SK-N-SH (cell line): Measurements from ENCODE around the gene ATE1. TPM values are rescaled to one million over a fixed set of nuclear protein-coding genes. Genes with fewer than 3 reads are reported as not detected.

Experiments used
- CTCF ChIA-PET: fragments of 300-600, 350-600 bp; formaldehyde crosslinking; extraction: SDS; loops from one replicate; lab custom pipeline; 2021; lab: Yijun Ruan, JAX
- POLR2A ChIA-PET: fragments of 350-600 bp; sonication (Branson Sonifier 250); formaldehyde crosslinking; extraction: SDS; loops from one replicate; lab custom pipeline; 2020; ENCODE audit warnings: antibody characterized with exemption, inconsistent platforms; lab: Yijun Ruan, JAX
- DNase-seq: peaks from one replicate; pipeline ENCODE4 v3.0.0; 2012
- H2AFZ ChIP-seq: fragments of 200-600 bp; sonication (generic); 2 replicates; pipeline ENCODE4 v1.8.1; 2016; ENCODE audit warnings: antibody characterized with exemption, mild to moderate bottlenecking, low read depth
- H3F3A ChIP-seq: fragments of 200-600 bp; sonication (generic); replicated peaks from 2 replicates; pipeline ENCODE3; 2016; ENCODE audit warnings: antibody characterized with exemption, mild to moderate bottlenecking; ENCODE audit not compliant: insufficient read depth
- H3K27ac ChIP-seq, 2 experiments: fragments of 200-500 bp in 1 of 2; fragments of 200-600 bp in 1 of 2; sonication (Bioruptor generic) in 1 of 2; sonication (generic), shearing (Covaris generic) in 1 of 2; 2 replicates each; pipeline versions ENCODE4 v1.5.1 to v1.6.1; 2014 to 2016; ENCODE audit warnings: low read depth in 2 of 2, inconsistent platforms in 1 of 2, low read length in 1 of 2, mild to moderate bottlenecking in 1 of 2, mixed read lengths in 1 of 2
- H3K27me3 ChIP-seq: fragments of 200-600 bp; sonication (generic), shearing (Covaris generic); 2 replicates; pipeline ENCODE4 v1.6.1; 2016; ENCODE audit warnings: mixed run types; ENCODE audit not compliant: insufficient read depth
- H3K36me3 ChIP-seq, 2 experiments: fragments of 200-500 bp in 1 of 2; fragments of 200-600 bp in 1 of 2; sonication (Bioruptor generic) in 1 of 2; sonication (generic) in 1 of 2; replicated peaks in 1 of 2; 2 replicates each; pipeline versions ENCODE3 to v1.5.1; 2014 to 2016; ENCODE audit warnings: low read length in 1 of 2, mild to moderate bottlenecking in 1 of 2; ENCODE audit not compliant: insufficient read depth in 2 of 2, control insufficient read depth in 1 of 2
- H3K4me1 ChIP-seq, 2 experiments: fragments of 200-500 bp in 1 of 2; fragments of 200-600 bp in 1 of 2; sonication (Bioruptor generic) in 1 of 2; sonication (generic), shearing (Covaris generic) in 1 of 2; 2 replicates each; pipeline versions ENCODE4 v1.5.1 to v1.6.1; 2014 to 2016; ENCODE audit warnings: low read depth in 1 of 2, low read length in 1 of 2, mixed run types in 1 of 2; ENCODE audit not compliant: insufficient read depth in 2 of 2, control insufficient read depth in 1 of 2
- H3K4me2 ChIP-seq: fragments of 200-600 bp; sonication (generic), shearing (Covaris generic); 2 replicates; pipeline ENCODE4 v1.6.1; 2017; ENCODE audit warnings: mixed run types
- H3K4me3 ChIP-seq, 2 experiments: fragments of 200-500 bp in 1 of 2; fragments of 200-600 bp in 1 of 2; sonication (Bioruptor generic) in 1 of 2; sonication (generic), shearing (Covaris generic) in 1 of 2; 2 replicates each; pipeline versions ENCODE4 v1.5.1 to v1.8.1; 2014 to 2016; ENCODE audit warnings: low read depth in 2 of 2, inconsistent platforms in 1 of 2, low read length in 1 of 2, mild to moderate bottlenecking in 1 of 2, mixed read lengths in 1 of 2, moderate library complexity in 1 of 2
- H3K79me2 ChIP-seq: fragments of 200-600 bp; sonication (generic); 2 replicates; pipeline ENCODE4 v1.8.1; 2017; ENCODE audit warnings: mild to moderate bottlenecking; ENCODE audit not compliant: insufficient read depth
- H3K9ac ChIP-seq: fragments of 200-600 bp; sonication (generic); 2 replicates; pipeline ENCODE4 v1.6.1; 2017; ENCODE audit warnings: mixed run types
- H3K9me2 ChIP-seq: fragments of 200-600 bp; sonication (generic); 2 replicates; pipeline ENCODE4 v1.6.1; 2017; ENCODE audit warnings: mixed run types
- H3K9me3 ChIP-seq: fragments of 200-600 bp; sonication (generic); 2 replicates; pipeline ENCODE4 v1.6.1; 2017; ENCODE audit warnings: mixed run types, mild to moderate bottlenecking, moderate library complexity
- H4K20me1 ChIP-seq: fragments of 200-600 bp; sonication (generic); 2 replicates; pipeline ENCODE4 v1.6.1; 2017; ENCODE audit warnings: mild to moderate bottlenecking, mixed run types; ENCODE audit not compliant: insufficient read depth
- CTCF ChIP-seq: fragments of 200-600 bp; sonication (generic); IDR thresholded peaks from 2 replicates; pipeline ENCODE4 v1.6.1; 2017; ENCODE audit warnings: antibody characterized with exemption, mild to moderate bottlenecking, moderate library complexity
- ELF1 ChIP-seq: IDR thresholded peaks from 2 replicates; pipeline ENCODE4 v1.4.0; 2012
- EP300 ChIP-seq, 2 experiments: IDR thresholded peaks; 2 replicates each; pipeline versions ENCODE4 v1.4.0 to v1.6.1; 2012; ENCODE audit warnings: borderline replicate concordance in 1 of 2, low read depth in 1 of 2, low read length in 1 of 2
- FOXJ3 ChIP-seq: sonication (generic); formaldehyde crosslinking; IDR thresholded peaks from 2 replicates; pipeline ENCODE4 v1.5.1; 2020; ENCODE audit warnings: mild to moderate bottlenecking, missing genetic modification reagents
- FOXM1 ChIP-seq: IDR thresholded peaks from 2 replicates; pipeline ENCODE4 v1.4.0; 2012; ENCODE audit warnings: low read depth, mild to moderate bottlenecking
- GATA2 ChIP-seq: sonication (generic); formaldehyde crosslinking; IDR thresholded peaks from 2 replicates; pipeline ENCODE4 v1.5.0; 2020; ENCODE audit warnings: mild to moderate bottlenecking, missing genetic modification reagents
- MEF2A ChIP-seq: IDR thresholded peaks from 2 replicates; pipeline ENCODE4 v1.4.0; 2012; ENCODE audit warnings: low read depth, borderline replicate concordance
- NRF1 ChIP-seq: IDR thresholded peaks from 2 replicates; pipeline ENCODE4 v1.6.1; 2012; ENCODE audit warnings: low read depth, mild to moderate bottlenecking, low read length
- RXRA ChIP-seq: IDR thresholded peaks from 2 replicates; pipeline ENCODE4 v1.4.0; 2012; ENCODE audit warnings: low read depth, mild to moderate bottlenecking, borderline replicate concordance
- TAF1 ChIP-seq: IDR thresholded peaks from 2 replicates; pipeline ENCODE4 v1.6.1; 2012; ENCODE audit warnings: low read depth, mild to moderate bottlenecking, low read length, moderate library complexity, borderline replicate concordance
- TEAD4 ChIP-seq: IDR thresholded peaks from 2 replicates; pipeline ENCODE4 v1.4.0; 2012; ENCODE audit warnings: mild to moderate bottlenecking, borderline replicate concordance; ENCODE audit not compliant: insufficient read depth
- USF2 ChIP-seq: fragments of 150-350 bp; IDR thresholded peaks from 2 replicates; pipeline ENCODE4 v1.6.1; 2017; ENCODE audit warnings: antibody characterized with exemption, low read length, low read depth, borderline replicate concordance
- YY1 ChIP-seq: IDR thresholded peaks from 2 replicates; pipeline ENCODE4 v1.4.0; 2012; ENCODE audit warnings: low read depth, mild to moderate bottlenecking
- ZBTB33 ChIP-seq: IDR thresholded peaks from 2 replicates; pipeline ENCODE4 v1.4.0; 2012; ENCODE audit warnings: low read depth, borderline replicate concordance
- WGBS: methylation state at CpG from one replicate; pipeline ENCODE4 v1.1.6; 2017; ENCODE audit warnings: low lambda C conversion rate; 5-methylcytosine and 5-hydroxymethylcytosine counted together
- polyA plus RNA-seq, 3 experiments: library from polyadenylated mRNA; depleted of rRNA; stranded (reverse); fragments of >200 nt; gene quantifications; 2 replicates each; pipeline ENCODE4 v1.2.3, GENCODE V29; 2012

Gene ATE1
- polyA plus RNA-seq, 1 of the 3 experiments (the other 2 are of a cell fraction), result 6.3 TPM

GRCh38 chr10:121694327-121694965 lies 233.4 kb downstream of the ATE1 start:
- Histone ChIP-seq H3K9me2 (no peaks in the 10 kb centered on the region), H3F3A (no peaks in the 10 kb centered on the region), H2AFZ (no peak overlapping the region), H3K4me1 (peaks cover 0 to 25% of the 10 kb centered on the region in 2 experiments; a peak in 2 of 4 replicates), H3K27me3 (no peaks in the 10 kb centered on the region), H3K36me3 (no peaks in the 10 kb centered on the region), H3K4me3 (no peak overlapping the region), H4K20me1 (no peaks in the 10 kb centered on the region), H3K79me2 (no peaks in the 10 kb centered on the region), H3K9ac (no peak overlapping the region), H3K27ac (no peak overlapping the region; a peak in 1 of 4 replicates), H3K9me3 (no peaks in the 10 kb centered on the region), H3K4me2 (no peak overlapping the region)
- TF ChIP-seq USF2 (no peak), ELF1 (no peak), TEAD4 (no peak), YY1 (no peak), FOXM1 (no peak), ZBTB33 (no peak), RXRA (no peak), NRF1 (no peak), MEF2A (no peak), EP300 (IDR thresholded peaks at IDR 0.05; ENCODE audit: borderline replicate concordance in 1 of 2, low read depth in 1 of 2, low read length in 1 of 2) (no peak), TAF1 (no peak), GATA2 (CRISPR knock-in tag) (no peak), CTCF (no peak), FOXJ3 (CRISPR knock-in tag) (no peak)
- 56% methylated on average over 9 of the region's 9 CpGs for WGBS
- ChIA-PET POLR2A (interaction anchor here (1.7 kb wide), 1 partner anchor 26 kb away, joined by 7 read pairs; no protein-coding TSS in a partner anchor), CTCF (interaction anchor here (1.2 to 5.4 kb wide), 9 partner anchors 12 to 85 kb away, joined by 3 to 23 read pairs (median 7); no protein-coding TSS in a partner anchor)
- DNase-seq, result no peak
